Astrocyte (in vitro differentiated cells and primary cell): ENCODE results near the gene MARCHF9.

Experiments used
- CTCF ChIP-seq: IDR thresholded peaks from 2 replicates; pipeline ENCODE4 v1.5.1; 2011; ENCODE audit warnings: low read depth, mild to moderate bottlenecking, inconsistent platforms, low read length, moderate library complexity; ENCODE audit not compliant: insufficient read depth
- EZH2 ChIP-seq: IDR thresholded peaks from 2 replicates; pipeline ENCODE4 v1.6.1; 2012; ENCODE audit warnings: mild to moderate bottlenecking, low read length, inconsistent platforms; ENCODE audit not compliant: insufficient read depth

- TF ChIP-seq CTCF (no peak), EZH2 (no peak)
Observed at GRCh38 chr12:57744777-57745484, 10.0 kb upstream of the MARCHF9 start, which contains the start of gene TSPAN31.
